NCI-H1436 treated with DMSO at 0.1 percent for 48 hours (cell line): ENCODE data around the gene MRTFA.
"Not testable (repeated sequence)": the region's sequence is repeated elsewhere in the genome, so short reads cannot be mapped to it uniquely, and the experiment has no call there.

Source experiments
- DNase-seq: peaks from one replicate; lab custom pipeline; 2025; lab: John Stamatoyannopoulos, UW

Gene MRTFA

DNA sequence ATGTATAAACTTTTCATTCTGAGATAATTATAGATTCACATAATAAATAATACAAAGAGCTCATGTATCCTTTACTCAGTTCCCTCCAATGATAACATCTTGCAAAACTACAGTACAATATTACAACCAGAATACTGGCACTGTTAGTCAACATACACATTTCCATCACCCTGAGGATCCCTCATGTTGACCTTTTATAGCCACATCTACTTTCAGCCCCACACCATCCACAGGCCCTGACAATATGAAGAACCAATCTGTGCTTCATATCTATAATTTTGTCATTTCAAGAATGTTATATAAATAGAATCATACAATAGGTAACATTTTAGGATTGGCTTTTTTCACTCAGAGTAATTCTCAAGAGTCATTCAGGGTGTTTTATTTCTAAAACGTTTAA lies 115.5 kb downstream of the MRTFA start:
- DNase-seq = no peak

DNA sequence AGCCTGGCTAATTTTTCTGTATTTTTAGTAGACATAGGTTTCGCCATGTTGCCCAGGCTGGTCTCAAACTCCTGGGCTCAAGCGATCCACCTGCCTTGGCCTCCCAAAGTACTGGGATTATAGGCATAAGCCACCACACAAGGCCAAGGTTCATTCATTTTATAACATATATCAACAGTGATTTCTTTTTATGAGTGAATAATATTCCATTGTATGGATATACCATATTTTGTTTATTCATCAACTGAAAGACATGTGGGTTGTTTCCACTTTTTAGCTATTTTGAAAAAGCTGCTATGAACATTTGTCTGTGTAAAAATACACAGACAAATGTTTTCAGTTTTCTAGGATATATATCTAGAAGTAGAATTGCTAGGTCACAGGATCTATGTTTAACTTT lies 116.0 kb downstream of the MRTFA start:
- DNase-seq = no peak

DNA sequence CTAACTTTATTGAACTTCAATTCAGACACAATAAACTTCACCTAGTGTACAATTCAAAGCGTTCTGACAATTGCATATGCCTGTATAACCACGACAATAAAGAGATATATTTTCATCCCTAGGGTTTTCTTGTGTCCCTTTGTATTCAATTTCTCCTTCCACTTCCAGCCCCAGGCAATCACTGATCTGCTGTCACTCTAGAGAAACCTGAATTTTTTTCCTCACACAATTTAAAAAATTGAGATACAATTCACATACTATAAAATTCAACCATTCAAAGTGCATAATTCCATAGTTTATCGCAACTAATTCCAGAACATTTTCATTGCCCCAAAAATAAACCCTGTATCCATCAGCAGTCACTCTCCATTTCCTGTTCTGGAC lies 116.6 kb downstream of the MRTFA start:
- DNase-seq = no peak

DNA sequence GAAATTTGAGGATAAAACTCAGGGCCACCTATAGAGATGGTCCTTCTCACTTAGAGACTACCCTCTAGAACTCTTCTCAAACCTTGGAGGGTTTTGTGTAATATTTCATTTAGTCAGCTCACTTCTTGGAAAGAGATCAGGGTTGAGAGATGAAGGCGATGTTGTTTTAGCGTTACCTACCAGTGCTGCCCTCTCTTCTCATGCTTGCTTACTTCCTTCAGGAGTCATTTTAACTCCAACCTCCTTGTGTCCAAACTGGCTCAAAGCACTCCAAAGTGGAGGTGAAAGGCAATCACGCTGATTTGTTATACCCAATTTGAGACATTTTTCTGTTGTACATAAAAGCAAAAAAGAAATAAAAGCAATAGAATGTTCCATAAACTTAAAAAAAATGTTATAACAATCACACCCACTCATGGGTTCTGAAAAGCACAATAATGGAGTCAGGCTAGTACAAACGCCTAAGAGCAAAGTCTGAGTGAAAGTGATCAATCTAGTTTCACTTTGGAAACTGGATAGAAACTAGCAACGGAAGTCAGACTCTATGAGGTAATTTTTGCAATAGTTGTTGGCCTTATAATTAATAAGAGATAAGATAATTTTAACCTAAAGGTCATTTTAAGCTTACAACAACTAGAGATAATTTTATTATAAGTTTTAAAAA lies 117.1 kb downstream of the MRTFA start:
- DNase-seq = no peak

DNA sequence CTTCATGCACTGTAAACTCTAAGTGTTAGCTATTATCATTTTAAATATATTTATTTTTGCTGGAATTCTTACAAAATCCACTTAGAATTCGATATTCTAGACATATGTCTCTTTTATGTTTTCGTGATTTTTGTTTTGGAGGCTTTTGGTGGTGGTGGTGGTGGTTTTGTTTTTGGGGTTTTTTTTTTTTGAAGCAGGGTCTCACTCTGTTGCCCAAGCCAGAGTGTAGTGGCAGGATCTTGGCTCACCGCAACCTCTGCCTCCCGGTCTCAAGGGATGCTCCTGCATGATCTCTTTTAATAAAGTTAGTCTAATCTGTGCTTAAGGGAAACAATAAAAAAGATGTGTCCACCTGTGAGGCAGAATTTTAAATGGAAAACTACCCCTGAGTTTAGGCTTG lies 117.7 kb downstream of the MRTFA start:
- no peak for DNase-seq

DNA sequence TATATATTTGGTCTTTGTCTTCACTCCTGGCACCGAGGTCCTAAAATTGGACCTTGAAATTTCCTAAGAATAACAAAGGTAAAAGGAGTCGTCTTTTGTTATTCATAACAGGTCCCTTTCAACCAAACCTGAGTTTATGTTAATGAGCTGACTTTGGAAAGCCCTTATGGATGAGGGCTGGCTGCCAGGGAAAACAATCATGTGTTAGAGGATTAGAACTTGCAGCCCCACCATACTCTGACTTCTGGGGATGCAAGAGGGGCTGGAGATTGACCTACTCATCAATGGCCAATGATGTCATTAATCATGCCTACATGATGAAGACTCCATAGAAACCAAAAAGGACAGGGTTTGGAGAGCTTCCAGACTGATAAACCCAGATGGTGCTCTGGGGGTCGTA lies 118.9 kb downstream of the MRTFA start:
- no peak for DNase-seq

DNA sequence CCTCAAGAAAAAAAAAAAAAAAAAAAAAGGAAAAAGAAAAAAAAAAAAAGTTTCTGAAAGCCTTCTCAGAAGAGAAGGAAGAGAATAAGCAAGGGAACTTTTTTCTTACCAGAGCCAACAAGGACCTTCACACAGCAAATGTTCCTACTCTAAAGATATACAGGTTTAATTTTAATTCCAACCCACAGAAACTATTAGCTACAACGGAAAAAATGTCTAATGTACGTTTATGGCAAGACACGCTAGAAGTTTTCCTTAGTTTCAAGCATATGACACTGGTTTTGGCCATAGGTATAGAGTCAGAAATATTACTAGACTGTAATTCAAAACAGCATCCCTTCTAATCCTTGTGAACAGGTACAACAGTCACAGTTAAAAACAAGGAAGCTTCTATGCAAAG lies 120.1 kb downstream of the MRTFA start:
- DNase-seq = no peak

DNA sequence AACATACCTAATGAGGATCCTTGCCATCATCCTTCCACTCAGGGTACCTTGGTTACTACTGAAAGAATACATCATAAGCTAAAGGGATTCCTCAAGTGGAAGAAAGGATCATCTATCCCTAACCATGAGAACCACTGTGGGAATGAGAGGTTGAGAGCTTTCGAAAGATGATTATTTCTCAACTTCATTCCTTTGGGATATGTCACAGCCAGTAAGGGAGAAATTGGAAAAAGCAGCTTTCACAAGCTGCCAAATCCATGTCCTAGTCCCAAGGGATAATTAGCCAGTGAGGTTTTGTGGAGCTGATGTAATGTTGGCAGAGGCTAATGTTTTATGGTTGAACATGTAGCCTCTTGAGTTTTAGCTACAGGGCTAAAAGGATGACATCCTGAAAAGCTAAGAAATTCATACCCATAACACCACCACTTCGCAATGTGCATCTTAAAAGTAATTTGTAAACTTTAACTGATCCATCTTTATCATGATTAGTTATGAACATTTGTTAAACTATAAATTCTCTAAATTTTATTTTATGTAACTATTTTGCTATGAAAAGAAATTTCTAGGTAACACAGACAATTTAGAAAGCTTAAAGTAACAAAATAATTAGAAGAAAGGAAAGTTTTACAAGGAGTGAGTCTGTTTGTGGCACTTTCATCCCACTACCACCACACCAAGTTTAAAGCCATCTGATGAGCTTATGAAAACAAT lies 123.9 kb downstream of the MRTFA start:
- DNase-seq = no peak

DNA sequence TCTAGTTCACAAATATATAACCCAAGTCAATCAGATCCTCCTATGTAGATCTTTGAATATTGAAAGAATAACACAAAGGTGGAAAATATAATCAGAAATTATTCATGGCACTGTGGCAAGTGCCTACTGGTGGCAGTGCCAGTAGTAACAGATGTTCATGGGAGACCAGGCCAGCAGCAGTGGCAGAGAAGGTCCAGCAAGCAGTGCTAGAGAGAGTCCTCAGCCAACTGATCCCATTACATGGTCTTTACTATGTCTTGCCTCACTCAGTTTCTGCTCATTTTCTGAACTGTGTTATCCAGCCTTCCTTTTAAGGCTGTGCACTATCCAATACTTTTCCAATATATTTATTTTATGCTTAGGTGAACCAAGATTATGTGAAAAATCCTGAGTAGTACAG lies 124.9 kb downstream of the MRTFA start:
- DNase-seq = no peak

DNA sequence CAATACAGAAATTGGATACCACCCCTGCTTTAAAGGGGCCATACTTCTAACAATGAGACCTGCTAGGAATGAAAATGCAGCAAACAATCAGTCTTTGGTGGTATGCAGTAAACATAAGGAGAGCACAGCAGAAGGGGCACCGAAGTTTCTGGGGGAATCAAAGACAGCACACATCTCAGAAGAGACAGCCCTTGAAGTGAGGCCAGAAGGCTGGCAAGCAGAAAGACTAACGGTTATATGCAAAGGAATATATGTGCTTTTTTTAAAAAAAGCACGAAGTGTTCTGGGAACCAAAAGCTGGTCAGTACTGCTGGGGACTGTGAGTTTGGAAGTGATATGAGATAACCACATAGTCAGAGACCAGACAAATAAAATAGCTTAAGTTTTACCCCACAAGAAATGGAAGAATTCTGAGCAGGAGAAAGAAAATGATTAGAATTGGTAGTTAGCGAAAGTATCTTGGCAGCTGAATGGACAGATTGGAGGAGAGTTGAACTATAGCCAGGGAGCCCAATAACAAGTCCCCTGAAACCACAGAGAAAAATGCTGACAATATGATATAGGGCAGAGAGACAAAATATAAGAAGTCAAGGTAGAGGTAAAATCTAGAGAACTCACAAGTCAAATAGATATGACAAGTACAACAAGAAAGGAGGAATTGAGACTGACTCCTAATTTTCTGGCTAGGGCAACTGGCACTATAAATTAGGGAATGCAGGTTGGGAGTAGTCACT lies 125.7 kb downstream of the MRTFA start:
- DNase-seq = no peak

DNA sequence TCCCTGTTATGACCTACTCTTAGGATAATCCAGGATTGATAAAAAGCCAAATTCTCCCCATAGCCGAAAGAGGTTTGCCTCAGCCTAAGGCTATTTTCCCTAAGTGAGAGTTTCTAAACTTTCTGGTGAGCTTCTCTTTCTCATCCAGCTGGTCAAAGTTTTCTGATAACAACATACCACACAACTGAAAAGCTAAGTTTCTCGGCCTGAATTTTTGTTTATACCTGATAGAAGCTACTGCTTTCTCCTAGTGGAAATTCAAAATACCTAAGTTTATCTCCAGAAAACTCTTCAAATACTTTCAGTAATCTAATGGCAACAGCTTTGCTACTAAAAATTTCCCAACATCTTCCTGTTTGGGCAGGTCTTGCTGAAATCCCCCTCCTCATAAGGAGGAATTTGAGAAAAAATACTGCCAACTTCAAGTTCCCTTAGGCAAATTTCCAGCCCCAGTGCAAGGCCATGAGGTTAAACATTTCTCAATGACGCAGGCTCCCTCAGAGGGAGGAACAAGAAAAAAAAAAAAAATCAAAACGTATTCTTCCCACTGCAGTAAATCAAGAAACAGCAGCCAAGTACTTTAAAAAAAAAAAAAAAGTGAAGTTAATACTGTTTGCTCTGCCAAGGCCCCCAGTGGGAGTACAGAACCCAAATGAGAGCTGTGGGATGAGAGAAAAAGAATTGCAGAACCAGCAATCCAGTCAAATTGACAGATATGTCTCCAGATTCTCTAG lies 127.0 kb downstream of the MRTFA start:
- no peak for DNase-seq

DNA sequence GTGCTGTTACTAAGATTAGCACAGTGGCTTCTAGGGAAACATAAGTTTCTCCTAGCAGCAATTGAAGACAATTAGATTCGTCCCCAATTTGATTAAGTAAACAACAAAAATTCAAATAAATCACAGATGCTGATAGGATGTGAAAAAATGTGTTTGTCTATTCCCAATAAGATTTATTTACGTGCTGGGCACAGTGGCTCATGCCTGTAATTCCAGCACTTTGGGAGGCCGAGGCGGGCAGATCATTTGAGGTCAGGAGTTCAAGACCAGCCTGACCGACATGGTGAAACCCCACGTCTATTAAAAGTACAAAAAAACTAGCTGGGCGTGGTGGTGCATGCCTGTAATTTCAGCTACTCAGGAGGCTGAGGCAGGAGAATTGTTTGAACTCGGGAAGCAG lies 128.5 kb downstream of the MRTFA start:
- DNase-seq = not testable (repeated sequence)

DNA sequence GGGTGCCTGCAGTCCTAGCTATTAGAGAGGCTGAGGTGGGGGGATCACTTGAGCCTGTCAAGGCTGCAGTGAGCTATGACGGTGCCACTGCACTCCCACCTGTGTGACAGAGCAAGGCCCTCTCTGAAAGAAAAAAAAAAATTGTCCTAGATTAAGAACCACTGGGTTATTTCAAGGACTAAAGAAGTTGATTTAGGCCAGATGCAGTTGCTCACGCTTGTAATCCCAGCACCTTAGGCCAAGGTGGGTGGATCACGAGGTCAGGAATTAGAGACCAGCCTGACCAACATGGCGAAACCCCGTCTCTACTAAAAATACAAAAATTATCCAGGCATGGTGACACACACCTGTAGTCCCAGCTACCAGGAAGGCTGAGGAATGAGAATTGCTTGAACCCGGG lies 129.0 kb downstream of the MRTFA start:
- DNase-seq = no peak

DNA sequence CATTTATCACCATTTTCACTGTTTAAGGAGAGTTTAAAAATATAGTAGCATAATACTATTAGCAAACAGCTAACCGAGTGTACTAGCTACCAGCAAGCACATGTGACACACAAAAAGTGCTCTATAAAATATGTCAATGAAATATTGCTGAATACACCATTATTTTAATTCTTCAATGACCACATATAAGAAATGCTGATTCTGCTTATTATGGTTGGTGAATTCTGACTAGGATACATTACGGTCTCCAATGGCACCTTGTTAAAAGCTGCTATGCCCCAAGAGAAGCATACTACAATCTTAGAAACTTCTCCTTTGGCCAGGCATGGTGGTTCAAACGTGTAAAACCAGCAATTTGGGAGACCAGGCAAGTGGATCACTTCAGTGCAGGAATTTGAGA lies 129.8 kb downstream of the MRTFA start:
- DNase-seq = no peak

DNA sequence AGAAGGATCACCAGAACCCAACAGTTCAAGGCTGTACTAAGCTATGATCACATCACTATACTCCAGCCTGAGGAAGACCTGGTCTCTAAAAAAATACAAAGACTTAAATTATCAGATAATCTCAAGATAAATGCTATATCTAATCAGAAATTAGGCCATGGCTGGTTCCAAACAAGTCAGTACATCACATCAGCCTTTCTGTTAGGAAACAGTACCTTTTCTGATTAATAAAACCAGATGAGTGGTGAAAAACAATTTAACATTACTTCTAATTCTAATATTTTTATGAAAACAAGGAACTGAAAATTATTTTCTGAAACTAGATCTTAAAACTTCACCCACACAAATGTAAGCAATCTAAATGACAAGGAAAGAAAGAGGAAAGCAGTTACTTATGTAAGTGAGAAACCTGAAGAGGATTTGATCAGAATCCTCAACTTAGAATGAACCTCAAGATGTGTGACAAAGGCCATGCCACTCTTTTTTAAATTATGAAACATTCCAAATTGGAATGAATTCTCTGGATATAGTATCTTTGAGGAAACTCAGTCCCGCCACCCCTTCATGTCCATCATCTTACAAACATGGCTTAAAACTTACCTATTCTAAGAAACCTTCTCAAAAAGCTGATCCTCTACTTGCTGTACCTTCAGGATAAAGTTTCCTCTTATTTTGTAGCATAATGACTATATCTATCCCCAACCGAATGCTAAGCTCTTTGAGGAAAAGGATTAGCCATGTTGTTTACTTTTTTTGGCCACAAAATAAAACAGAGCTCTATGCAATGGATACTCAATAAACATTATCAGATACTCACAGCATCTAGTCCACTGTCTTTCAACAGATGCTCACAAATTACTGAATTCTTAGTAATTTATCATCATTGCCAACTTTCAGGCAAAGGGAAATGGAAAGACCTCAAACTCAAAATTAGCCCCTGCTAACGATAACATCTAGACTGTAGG lies 132.0 kb downstream of the MRTFA start:
- no peak for DNase-seq

DNA sequence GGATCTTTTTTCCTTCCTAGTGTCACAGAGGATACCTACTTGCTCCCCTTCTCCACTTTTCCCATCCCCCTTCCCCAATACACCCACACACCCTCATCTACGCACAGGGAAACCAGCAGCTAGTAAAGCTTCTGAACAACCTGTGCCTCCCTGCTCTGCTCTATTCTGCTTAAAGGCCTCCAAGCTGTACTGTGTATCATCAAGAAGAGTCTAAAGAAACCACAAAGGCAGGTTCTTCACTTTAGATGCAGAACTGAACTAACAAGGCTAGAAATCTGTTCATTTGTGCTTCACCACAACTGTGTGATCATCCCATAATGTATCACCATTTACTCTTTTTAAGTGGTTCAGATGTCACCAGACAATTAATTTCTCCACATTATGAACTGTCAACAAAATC lies 133.6 kb downstream of the MRTFA start:
- no peak for DNase-seq

DNA sequence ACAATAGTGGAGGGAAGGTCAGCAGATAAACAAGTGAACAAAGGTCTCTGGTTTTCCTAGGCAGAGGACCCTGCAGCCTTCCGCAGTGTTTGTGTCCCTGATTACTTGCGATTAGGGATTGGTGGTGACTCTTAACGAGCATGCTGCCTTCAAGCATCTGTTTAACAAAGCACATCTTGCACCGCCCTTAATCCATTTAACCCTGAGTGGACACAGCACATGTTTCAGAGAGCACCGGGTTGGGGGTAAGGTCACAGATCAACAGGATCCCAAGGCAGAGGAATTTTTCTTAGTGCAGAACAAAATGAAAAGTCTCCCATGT lies 136.1 kb downstream of the MRTFA start:
- not testable (repeated sequence) for DNase-seq

DNA sequence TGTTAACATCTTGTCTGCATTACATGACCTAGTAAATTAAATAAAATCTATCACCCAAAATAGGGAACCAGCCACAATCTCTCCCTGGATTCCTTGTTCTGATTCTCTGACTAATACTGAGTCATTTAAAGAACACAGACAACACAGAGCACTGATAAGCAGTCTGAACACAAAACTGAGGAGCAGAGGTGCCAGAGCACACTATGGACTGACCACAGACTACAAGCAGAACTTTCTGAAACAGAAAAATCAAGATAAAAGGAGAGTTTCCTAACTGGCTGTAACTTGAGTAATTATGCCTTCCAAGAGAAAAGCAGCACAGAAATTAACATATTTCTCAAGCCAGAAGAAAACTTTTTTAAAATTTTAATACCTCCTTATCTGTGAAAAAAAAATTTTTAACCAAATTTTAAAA lies 137.3 kb downstream of the MRTFA start:
- no peak for DNase-seq

DNA sequence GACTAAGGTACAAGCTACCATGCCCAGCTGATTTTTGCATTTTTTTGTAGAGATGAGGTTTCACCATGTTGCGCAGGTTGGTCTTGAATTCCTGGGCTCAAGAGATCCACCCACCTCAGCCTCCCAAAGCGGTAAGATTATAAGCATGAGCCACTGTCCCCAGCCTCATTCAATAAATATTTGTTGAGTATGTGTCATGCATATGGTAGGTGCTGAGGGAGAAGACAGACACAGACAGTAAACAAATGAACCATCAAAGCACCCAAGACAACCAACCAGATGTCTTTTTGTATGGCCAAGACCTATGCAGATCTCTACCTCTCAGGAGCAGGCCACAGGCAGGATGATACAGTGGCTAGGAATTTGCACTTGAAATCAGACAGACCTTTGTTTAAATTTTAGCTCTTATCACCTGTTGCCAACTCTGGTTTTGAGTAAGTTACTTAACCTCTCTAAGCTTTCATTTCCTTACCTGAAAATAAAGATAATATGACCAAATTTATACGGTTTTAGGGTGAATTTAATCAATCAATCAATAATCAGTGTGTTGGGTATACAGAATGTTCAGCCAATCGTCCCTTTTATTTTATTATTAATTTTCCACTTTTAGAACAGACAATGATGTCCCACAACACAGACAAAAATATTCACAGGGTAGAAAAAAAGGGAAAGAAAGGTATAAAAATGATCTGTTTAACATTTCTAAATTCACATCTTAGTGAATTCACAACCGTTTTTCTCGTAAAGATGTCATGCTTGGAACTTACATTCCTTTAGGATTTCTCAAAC lies 137.9 kb downstream of the MRTFA start:
- DNase-seq = no peak

DNA sequence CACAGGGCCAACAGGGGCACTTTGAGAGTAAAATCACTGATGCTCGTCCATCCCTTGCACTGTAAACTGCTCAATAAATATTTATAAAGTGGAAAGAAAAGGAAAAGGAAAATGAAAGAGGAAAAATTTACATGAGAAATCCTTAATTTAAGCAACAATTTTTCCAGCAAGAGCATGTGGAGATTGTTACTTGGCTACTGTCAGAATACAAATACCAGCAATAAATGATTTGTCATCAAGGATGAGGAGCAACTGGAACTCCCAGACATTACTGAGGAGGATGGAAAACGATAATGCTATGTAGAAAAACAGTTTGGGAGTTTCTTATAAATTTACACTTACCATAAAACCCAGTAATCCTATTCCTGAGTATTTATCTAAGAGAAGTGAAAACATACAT lies 143.1 kb downstream of the MRTFA start:
- no peak for DNase-seq
